ENCODE results near the gene MED25.

MED25 gene

DNA sequence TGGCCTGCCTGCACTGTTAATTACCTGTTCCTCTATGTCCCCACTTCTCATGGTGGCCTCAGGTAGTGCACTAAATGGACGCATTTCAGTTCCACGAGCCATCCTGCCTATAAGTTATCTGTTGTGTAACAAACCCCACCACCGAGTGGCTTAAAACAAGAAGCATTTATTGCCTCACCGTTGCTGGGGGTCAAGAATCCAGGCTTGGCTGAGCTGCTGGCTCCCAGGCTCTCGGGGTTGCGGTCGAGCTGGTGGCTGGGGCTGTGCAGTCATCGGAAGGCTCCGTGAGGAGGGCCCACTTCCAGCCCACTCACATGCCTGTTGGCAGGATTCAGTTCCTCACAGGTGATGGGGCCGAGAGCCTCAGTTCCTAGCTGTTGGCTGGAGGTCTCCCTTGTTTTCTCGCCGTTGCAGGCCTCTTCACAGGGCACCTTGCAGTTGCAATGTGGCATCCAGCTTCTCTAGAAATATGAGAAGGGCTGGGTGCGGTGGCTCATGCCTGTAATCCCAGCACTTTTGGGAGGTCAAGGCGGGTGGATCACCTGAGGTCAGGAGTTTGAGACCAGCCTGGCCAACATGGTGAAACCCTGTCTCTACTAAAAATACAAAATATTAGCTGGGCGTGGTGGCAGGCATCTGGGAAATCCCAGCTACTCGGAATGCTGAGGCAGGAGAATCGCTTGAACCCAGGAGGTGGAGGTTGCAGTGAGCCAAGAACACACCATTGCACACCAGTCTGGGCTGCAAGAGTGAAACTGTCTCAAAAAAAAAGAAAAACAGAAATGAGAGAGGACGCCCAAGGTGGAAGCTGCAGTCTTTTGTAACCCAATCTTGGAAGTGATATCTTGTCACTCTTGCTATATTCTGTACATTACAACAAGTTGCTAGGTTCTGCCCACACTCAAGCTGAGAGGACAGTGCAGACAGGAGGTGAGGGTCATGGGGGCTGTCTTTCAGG, 26.3 kb downstream of the MED25 start:
- DNase-seq (ENCODE audit: low read depth): no peak

GRCh38 chr19:49845414-49845813, 27.3 kb downstream of the MED25 start:
- no peak for DNase-seq (ENCODE audit: low read depth)

- DNase-seq (ENCODE audit: low read depth): no peak
These were observed 28.3 kb downstream of the MED25 start for GRCh38 chr19:49846408-49846807.

- DNase-seq (ENCODE audit: low read depth): no peak
These were observed 29.9 kb downstream of the MED25 start for GRCh38 chr19:49847731-49848696.

DNA sequence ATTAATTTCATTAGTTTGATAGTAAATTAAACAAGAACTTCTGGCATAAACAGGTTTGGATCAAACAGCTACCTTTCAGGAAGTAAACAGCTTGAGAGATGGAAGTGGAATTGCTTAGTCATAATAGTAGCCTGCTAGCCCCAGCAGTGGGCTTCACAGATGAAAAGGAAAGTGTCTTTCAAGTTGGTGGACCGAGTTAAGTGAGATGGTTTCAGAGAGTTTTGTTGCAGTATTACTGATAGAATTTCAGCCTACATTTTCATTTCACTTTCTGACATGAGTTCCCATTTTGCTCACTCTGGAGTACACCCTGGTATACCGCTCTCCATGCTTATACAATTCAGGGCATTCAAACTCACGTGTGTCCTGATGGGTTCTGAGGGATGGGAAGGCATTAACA, 30.8 kb downstream of the MED25 start:
- no peak for DNase-seq (ENCODE audit: low read depth)

DNA sequence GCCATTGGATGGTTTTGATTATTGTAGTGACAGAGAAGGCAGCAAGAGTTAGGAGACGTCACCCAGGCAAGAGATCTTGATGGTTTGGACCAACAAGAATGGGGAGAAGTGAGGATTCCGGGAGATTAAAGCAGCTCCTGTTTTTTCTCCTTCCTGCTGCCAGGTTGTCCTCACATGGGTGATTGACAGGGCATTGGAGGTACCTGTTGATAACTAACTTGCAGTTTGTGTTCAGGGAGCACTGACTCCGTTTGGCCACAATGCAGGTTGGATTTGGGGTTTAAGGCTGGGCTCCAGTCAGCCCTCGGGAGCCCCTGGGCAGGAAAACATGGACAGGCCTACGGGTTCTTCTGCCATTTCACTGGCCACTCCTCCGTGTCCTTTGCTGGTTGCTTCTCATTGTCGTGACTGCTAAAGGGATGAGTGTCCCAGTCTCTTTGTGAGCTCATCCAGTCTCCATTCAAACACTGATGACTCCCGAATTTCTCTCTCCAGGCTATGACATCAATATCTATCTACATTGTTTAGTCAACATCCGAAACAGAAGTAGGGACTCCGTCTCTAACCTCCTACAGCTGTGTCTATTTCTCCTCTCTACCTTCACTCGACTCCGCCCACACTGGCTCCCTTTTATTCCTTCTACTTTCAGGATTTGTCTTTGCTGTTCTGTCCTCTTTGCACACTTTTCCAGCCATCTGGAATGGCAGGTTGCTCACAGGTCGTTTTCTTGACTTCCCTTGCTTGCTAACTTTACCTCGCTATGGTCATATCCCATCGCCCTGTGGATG, 31.5 kb downstream of the MED25 start:
- DNase-seq (ENCODE audit: low read depth): no peak

GRCh38 chr19:49850221-49850486, 32.1 kb downstream of the MED25 start:
- DNase-seq (ENCODE audit: low read depth): no peak

GRCh38 chr19:49850487-49851342, 32.6 kb downstream of the MED25 start, which contains the start of gene PTOV1:
Gene PTOV1, plus strand, starts transcription at chr19:49851159.
- DNase-seq (ENCODE audit: low read depth): peak; percentile 81

DNA sequence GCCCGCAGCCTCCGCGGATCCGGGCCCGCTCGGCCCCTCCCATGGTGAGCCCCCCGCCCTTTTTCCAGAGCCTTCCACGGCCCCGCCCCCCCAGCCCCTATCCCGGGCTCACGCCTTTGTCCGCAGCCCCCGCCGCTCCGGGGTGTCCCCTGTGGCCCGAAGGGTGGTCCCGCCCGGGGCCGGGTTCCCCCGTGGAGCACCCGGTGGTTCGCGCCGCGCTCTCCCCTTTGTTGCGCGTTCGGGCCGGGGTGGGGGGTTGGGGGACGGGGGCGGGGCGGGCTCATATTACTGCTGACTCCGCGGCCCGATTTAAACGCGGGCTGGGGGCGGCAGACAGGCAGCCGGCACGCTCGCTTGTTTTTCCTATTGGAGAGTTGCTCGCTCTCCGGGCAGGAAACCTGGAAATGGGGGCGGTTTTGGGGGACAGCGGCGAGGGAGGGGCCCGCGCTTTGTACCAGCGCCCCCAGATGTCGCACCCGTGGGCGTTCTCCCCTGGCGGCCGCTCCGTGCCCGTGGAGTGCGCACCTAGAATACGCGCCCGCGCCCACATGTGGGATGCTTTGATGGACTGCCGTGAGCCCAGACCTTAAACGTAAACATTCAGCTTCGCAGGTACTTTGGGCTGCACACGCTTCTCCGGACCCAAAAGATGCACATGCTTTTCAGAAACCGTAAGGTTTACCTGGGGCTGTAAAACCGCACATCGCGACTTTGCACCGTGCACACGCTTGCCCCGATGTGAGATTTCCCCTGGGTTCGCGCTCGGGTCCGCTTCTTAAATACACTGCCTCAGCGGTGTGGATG, 33.6 kb downstream of the MED25 start:
- DNase-seq (ENCODE audit: low read depth): no peak

DNA sequence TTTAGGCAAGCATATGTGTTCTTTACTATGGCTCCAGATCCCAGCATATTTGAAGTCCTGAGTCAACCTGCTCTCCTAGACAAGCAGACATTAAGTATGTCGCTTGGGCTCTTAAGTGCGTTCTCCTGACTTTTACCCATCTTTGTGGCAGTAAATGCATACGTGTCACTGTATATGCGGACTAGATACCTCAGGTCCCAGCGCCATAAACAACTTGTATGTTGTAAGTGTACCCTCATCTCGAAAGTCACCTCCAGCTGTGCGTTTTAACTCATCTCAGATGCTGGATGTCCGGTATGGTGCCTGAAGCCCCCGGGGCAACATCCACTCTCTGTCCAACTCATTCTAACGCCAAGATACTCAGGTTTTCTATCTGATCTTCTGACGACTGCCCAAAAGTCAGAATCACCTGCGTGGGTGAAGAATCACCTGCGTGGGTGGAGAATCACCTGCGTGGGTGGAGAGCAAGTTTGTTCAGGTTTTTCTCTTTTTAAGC, 34.6 kb downstream of the MED25 start:
- no peak for DNase-seq (ENCODE audit: low read depth)

DNA sequence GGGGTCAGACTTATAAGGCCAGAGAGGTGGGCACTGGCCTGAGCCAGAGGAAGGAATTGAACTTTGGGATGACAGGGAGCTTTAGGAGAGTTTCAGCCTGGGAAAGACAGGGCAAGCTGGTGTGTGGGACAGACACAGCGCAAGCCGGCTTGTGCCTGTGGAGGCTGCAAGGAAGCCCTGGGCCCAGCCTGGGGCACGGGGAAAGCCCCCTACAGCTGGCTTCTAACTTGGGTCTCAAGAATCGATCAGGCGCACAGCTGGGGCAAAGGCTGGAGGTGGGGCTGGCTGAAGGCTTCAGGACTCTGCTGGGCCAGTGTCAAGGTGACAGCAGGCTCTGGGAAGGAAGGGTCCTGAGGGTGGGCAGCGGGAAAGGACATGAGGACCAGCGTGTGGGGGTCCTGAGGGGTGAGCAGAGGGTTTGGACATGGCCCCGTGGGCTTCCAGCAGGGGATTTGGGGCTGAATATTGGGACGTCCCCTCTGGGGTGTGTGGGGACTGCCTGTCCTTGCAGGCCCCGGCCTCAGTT, 35.8 kb downstream of the MED25 start:
- no peak for DNase-seq (ENCODE audit: low read depth)

DNA sequence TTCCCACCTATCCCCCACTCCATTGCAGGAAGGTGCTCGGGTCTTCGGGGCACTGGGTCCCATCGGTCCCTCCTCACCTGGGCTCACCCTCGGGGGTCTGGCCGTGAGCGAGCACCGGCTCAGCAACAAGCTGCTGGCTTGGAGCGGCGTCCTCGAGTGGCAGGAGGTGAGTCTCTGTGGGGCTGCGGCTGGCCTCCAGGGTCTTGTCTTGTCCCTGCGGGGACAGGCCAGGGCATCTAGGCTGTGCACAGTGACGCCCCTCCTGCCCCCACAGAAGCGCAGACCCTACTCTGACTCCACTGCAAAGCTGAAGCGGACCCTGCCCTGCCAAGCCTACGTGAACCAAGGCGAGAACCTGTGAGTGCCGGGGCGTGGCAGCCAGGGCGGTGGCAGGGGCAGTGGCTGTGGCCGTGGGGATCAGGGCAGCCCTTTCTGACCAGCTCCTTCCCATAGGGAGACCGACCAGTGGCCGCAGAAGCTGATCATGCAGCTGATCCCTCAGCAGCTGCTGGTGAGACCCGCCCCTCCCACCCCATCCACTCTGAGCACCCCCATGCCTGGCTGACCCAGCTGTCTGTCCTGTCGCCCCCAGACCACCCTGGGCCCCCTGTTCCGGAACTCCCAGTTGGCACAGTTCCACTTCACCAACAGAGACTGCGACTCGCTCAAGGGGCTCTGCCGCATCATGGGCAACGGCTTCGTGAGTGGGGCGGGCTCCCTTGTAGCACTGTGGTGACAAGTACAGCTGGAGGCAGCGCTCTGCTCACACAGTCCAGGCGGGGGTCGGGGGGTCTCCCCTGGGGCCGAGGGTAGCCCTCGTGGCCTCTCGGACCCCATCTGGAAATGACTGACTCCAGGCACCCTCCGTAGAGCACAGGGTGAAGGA, 36.5 kb downstream of the MED25 start:
- no peak for DNase-seq (ENCODE audit: low read depth)

- no peak for DNase-seq (ENCODE audit: low read depth)
These were observed 37.2 kb downstream of the MED25 start for GRCh38 chr19:49855277-49855675.

- no peak for DNase-seq (ENCODE audit: low read depth)
These were observed 37.8 kb downstream of the MED25 start for GRCh38 chr19:49855676-49856573.

DNA sequence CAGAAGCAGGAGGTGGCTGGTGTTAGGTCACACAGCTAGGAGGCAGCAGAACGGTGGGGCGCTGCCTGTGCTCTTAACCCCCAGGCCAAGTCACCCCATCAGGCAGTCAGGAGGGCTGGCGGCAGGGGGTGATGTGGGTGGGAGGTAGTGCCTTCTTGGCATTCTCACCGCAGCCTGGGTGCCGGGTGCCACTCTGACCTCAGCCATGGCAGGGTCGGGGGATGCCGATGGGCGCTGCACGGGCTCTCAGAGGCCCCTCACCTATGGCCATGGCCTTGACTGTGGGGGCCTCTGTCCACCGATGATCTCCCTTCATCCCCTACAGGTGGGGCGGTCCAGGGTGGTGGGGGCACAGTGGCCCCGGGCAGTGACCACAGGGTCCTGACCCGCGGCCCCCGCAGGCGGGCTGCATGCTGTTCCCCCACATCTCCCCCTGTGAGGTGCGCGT, 38.5 kb downstream of the MED25 start:
- DNase-seq (ENCODE audit: low read depth): no peak

DNA sequence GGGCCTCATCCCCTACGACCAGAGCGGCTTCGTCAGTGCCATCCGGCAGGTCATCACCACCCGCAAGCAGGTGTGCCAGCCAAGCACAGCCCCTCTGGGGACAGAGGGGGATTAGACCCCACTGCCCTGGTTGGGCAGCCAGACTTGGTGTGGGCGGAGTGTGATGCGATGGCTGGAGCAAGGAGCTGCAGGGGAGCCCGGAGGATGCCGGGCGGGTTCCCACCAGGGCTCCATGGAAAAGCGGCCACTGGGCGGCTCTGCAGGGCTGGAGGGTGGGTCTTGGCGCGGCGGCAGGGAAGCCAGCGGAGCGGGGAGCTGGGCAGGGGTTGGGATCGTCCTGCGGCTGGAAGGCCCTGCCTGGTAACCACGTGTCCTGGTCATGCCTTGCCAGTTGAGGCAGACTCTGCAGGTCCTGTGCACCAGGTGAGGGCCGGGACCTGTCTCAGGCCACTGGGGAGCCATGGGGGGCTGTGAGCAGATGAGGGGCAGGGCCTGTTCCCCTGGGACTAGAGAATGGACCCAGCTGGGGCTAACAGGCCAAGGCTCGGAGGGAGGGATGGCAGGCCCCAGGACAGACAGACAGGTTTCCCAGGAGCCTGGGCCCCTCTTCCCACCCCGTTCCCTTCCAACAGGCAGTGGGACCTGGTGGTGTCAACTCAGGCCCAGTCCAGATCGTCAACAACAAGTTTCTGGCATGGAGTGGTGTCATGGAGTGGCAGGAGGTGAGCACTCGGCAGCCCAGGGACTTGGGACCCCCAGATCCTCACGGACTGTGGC, 39.2 kb downstream of the MED25 start:
- DNase-seq (ENCODE audit: low read depth): no peak

DNA sequence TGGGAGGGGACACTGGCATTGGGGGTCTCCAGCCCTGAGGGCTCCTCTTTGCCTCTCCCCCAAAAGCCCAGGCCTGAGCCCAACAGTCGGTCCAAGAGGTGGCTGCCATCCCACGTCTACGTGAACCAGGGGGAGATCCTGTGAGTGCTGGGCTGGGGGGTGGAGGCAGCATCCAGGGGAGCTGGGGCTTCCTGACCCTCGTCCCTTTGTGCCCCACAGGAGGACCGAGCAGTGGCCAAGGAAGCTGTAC, 39.7 kb downstream of the MED25 start:
- no peak for DNase-seq (ENCODE audit: low read depth)

Measured in activated T-cell treated with anti-CD3 and anti-CD28 coated beads for 24 hours (primary cell).